HG03045 (cell line): ENCODE measurements around the gene TPST2.
"Not testable (repeated sequence)": the region's sequence is repeated elsewhere in the genome, so short reads cannot be mapped to it uniquely, and the experiment has no call there.

Source experiments
- ATAC-seq: cut with Tn5 transposase; IDR thresholded peaks from one replicate; pipeline ENCODE4 v1.9.1; 2021; ENCODE audit warnings: mild to moderate bottlenecking, moderate library complexity; ENCODE audit not compliant: unreplicated experiment

TPST2 gene

DNA sequence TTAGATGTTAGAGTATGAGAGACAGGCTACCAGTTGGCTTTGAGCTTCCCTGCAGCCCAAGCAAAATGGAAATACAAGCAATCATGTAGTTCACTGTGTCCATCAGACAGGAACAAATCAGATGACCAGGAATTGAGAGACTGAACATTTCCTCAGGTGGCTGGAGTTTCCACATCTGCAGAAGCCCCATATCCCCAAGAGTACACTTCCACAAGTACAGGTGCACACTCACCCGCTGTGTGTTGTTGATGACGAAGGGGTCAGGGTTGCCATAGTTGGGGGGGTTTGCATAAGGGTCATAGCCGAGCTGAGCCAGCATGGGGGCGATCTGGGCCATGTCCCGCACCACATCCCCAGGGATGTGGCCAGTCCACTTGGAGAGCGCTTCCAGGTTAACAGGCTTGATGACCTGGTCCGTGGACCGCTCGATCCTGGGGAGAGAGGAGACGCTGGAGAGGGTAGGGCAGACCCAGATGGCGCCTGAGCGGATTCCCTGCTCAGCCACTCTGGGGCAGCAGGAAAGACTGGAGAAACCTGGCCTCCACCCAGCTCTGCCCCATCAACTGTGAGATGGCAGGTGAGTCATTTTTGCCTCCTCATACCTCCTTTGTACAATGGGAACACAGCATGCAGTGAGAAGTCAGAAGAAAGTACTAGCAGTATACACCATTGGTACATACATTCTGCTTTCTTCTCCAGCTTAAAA lies 53.7 kb downstream of the TPST2 start:
- ATAC-seq: no peak

DNA sequence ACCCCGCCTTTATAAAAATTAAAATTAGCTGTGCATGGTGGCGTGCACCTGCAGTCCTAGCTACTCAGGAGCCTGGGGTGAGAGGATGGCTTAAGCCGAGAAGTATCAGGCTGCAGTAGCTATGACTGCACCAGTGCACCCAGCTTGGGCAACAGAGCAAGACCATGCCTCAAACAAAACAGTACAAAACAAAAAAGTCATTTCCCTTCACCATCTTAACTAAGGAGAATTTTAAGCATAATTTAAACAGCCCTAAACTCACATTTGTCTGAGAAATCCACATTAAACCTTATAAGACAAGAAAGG lies 54.4 kb downstream of the TPST2 start:
- no peak for ATAC-seq

DNA sequence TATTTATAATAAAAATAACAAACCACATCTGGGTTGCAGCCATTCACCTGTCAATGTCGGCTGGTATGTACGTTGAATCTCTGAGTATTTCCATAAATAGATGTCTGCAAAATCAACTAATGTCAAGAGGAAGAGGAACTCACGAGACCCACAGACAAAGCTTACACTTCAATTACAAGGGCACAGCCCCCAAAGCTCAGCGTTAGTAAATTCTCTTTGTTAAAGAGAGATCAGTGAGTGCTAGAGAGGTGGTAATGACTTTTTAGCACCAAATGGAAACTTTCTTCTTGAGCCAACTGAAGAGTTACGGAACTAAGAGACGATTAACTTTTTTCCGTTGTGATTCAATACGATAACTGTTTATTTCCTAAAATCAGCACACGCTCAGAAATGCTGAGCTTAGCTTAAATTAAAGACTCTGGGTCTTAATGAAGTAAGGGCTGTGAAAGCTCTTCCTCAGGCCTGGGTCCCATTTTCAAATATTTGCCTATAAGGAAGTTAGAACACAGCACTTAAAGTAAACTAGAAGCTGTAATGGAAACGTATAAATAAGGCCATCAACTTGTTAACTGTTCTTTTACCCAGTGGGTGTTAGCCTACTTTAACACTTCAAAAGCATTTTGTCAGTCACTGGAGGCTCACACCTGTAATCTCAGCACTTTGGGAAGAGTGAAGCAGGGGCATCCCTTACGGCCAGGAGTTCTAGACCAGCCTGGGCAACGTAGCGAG lies 54.9 kb downstream of the TPST2 start:
- ATAC-seq: no peak

DNA sequence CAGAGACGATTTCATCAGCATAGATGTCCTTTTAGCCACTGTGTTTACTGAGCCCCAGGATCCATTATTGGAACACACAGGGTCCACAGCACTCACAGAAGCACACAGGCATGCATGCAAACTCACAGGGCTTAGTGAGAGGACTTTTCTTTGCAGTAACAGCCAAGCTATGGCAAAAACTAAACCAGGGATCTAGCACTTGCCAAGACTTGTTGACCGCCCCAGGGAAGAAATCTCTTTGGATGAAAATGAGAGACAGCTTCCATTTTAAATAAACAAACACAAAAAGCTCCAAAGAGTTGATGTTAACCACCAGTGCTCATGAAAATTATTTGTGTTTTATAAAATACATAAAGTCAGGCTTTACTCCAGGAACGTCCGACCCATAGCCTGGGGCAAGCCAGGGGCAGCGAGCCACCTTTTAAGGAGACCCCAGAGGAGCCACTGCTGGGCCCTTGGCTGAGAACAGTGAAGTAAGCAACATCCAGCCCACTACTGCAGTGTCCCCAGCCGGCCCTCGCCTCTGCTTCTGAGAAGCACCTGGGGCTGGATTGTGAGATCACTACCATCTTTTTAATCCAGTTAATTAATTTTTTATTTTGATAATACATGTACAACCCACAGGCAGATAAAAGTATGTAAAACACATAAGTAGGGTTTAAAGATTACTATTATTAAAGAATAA lies 55.6 kb downstream of the TPST2 start:
- ATAC-seq: no peak

DNA sequence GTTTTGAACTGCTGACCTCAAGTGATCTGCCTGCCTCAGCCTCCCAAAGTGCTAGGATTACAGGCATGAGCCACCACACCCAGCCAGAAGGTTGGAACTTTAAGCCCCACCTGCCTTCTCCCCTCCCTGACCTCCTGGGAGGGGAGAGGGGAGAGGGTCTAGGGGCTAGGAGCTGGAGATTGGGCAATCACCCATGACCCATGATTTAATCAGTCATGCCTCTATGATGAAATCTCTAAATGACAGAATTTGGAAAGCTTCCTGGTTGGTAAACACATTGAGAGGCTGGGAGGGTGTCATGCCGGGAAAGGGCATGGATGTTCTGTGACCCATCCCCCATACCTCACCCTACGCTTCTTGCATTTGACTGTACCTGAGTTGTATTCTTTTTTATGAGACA lies 60.6 kb downstream of the TPST2 start:
- no peak for ATAC-seq

DNA sequence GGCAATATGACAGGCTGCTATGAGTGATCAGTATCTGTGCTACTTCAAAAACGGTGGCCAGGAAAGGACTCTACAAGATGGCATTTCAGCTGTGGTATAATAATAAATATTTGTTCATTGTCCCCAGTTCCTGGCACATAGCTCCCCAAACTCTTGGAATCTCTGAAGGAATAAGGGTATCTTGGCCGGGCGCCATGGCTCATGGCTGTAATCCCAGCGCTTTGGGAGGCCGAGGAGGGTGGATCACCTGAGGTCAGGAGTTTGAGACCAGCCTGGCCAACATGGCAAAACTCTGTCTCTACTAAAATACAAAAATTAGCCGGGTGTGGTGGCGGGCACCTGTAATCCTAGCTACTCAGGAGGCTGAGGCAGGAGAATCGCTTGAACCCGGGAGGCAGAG lies 61.4 kb downstream of the TPST2 start:
- not testable (repeated sequence) for ATAC-seq

DNA sequence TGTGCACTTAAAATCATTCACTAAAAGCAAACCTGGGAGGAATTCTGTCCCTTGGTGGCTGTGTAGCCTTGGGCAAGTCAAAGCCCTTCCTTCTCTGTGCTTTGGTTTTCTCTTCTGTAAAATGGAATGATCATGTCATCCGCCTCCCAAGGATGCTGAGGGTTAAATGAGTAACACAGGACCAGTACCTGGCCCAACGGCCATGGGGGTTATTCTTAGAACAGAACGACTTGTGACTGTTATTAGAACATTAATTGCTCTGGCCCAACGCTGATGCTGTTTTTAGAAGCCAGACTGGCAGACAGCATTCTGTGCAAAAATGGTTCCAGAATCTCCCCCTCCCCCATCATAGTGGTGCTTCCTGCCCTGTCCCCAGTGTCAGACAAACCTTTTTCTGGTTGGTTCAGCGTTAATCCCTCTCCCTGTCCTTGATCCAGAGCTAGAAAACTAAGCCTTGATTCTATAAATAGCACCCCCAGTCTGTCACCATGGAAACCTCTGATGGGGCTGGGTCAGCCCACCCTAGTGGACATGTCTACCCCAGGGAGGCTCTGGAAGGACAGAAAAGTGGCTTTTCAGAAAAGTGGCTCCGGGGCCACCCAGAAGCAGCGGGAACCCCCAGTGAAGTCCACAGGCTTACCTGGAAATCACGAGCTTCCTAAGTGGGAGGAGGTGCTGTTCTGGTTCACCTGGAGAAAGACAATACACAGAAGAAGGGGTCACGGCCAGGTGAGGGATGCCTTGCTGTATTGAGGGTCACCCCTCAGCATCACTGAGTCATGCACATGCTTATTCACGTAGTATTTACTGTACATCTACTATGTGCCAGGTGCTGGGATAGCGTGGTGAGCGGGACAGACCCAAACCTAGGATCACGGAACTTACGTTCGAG lies 62.1 kb downstream of the TPST2 start:
- no peak for ATAC-seq

DNA sequence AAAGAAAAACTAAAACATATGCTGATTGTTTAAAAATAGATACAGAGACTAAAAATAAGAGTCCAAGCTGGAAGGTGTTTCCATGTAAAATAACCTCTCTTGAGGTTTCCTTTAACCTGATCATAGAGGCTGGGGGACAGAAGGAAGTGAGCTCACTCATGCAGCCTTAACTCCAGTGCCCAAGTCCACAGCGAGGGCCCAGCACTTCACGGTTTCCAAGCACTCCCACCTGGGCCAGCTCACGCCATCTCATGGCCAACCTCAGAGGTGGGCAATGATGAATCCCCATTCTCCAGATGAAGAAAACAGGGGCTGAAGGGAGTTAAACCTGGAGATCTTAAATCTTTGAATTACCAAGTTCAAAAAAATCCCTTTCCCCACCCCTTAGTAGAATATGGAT lies 62.8 kb downstream of the TPST2 start:
- ATAC-seq: no peak

DNA sequence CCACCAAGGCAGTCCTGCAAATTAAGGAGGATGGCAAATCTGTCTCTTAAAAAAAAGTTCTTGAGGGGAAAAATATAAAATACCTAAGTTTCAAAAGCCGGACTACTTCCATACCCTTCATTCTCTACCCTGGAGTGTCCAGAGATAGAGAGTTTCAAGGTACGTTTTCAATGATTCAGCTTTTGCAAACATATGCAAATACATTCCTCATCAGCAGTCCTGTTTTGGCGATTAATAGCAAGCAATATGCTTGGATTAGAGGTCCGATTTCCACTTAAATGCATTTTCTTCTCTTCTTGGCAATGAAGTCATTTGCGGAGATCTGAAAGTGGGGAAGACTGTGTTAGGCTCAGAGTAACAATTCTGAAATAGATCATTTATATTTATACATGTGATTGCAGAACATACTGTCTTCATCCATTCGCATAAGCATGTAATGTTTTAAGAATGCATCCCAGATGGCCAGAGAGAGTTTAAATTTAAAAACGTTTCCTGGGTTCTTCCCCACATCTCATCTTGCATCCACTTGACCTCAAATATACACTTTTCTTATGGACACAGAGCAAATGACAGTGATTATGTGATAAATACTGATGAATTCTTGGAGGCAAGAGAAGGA lies 63.9 kb downstream of the TPST2 start:
- no peak for ATAC-seq

DNA sequence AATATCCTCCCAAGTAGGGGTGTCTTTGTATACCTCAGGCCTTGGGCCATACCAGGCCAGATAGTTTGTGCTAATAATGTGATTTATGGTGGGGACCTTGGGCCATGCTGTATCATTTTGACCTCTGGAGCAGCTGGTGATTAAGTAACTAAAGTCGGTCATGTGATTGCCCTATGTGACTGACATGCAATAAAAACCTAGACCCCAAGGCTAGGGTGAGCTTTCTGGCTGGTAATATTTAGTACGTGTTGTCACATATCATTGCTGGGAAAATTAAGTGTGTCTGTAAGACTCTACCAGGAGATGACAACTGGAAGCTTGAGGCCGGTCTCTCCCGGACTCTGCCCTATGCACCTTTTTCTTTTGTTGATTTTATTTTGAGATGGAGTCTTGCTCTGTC lies 65.1 kb downstream of the TPST2 start:
- no peak for ATAC-seq

DNA sequence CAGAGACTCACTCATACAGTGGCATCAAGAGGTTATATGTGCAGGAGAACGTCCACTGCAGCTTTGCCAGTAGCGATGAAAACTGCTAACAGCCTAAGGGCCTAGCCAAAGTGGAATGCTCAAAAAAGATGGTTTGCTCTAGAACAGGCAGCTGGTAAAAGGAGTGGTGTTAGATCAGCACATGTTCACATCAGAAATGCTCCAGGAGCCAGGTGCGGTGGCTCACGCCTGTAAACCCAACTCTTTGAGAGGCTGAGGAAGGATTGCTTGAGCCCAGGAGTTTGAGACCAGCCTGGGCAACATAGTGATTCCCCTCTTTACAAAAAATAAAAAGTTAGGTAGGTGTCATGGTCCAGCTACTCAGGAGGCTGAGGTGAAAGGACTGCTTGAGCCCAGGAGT lies 67.3 kb downstream of the TPST2 start:
- no peak for ATAC-seq

DNA sequence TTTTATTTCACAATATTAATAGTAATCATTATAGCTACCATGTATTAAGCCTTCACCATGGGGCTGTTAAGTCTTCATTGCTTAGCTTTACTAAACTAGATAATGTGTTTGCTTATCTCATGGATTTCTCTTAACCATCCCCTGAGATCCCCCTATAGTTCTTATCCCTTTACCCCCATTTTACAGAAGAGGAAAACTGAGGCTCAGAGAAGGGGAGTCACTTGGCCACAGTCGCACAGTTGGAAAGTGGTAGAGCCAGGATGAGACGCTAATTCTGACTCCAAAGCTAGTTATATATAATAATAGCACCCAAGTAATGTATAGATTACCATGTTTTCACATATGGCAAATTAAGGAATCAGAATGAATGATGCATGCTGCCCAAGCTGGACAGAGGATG lies 67.9 kb downstream of the TPST2 start:
- ATAC-seq: no peak

DNA sequence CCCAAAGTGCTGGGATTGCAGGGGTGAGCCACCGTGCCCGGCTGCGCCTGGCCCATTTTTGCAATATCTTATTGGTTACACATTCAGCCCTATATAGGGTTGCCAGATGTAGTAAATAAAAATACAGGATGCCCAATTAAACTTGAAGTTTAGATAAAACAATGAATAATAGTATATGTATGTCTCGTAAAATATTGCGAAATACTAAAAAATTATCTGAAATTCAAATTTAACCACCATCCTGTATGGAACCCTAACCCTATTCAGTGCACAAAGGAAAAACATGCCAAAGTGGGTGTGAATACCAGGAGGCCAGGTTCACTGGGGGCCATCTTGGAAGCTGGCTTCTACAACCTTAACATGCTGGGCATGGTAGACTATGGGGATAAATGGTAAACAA lies 72.5 kb downstream of the TPST2 start:
- ATAC-seq: no peak

DNA sequence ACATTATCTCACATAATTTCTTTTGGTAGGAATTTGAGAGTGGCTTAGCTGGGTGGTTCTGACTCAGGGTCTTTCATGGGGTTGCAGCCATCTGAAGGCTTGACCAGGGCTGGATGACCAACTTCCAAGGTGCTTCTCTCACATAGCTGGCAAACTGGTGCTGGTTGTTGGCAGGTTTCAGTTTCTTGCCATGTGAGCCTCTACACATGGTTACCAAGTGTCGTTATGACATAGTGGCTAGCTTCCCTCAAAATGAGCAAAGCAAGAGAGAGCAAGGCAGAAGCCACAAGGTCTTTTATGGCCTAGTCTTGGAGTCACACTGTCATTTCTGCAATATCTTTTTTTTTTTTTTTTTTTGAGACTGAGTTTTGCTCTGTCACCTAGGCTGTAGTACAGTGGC lies 73.4 kb downstream of the TPST2 start:
- no peak for ATAC-seq

DNA sequence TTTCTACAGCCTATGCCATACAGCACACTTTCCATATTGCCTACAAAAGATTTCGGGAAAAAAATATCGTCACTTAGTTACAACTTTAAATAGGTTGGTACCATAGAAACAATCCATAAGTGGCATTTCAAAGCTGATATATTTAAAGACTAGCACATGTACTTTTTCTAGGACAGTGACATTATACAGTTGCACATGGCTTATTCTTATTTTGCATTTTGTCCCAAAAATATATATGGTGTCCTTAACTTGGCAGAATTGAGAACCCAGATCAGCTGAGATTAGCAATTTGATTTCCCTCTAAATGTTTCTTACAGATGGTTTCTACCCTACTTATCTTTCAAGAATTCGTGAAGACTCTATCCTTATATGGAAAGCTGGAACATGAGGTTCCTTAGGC lies 74.0 kb downstream of the TPST2 start:
- ATAC-seq: no peak

DNA sequence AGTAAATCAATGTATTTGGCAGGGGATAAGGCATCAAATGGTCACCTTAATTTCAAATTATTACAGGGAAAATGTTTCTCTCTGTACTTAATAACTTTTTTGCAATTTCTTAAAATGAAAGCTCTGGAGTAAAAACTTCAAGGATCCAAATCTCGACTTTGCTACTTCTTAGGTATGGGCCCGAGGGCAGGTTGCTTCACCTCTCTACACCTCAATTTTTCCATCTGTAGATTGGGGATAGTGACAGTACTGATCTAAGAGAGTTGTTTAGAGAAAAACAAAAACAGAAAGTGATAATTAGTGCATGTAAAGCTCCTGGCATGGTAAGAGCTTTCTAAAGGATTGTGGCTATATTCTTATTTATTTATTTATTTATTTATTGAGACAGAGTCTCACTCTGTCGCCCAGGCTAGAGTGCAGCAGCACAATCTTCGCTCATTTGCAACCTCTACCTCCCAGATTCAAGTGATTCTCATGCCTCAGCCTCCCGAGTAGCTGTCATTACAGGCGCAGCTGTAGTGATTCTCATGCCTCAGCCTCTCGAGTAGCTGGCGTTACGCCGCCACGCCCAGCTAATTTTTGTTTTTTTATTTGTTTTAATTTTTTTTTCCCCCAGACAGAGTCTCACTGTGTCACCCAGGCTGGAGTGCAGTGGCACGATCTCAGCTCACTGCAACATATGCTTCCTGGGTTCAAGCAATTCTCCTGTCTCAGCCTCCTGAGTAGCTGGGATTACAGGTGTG lies 75.3 kb downstream of the TPST2 start:
- ATAC-seq: no peak

DNA sequence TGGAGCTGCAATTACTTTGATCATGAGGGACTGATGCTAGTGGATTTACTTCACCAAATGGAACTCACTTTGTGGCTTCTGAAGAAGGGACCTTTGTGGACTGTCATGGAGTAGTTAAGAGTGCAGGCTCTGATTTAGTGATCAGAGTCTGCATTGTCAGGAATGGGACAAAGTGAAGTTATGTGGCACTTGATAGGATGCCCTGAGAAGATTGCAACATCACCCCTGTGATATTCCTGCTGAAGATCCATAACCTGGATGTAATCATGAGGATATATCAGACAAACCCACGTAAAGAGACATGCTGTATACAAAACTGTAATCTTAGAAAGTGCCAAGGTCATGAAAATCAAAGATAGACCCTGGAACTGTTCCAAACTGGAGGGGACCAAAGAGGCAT lies 76.1 kb downstream of the TPST2 start:
- ATAC-seq: no peak

DNA sequence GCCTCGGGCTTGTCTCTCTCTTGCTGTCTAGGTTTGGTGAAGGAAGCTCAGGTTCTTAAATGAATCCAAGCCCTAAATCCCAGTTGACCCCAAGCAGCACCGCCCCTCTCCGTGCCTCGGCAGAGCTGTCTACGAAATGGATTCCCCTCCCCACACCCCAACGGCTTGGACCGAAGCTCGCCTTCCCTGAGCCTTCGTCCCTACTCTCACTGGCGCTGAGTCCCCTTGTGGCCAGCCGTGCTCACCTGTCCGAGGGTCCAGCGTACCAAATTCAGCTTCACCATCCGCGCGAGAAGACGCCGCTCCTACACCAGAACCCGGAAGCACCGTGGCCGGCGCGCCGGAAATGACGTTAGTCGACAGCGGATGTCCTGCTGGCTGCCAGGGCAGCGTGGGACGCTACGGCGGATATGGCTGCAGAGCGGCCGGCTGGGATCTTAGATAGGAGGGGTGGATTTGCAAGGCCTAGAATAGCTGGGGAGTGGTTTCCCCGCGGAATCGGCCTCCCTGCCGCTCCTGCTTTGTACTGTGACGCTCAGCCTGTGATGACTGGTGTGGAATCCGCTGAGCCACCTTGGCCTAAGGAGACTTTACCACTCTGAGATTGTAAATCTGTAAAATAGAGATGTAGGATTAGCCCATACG lies 77.7 kb downstream of the TPST2 start, which contains the start of gene TFIP11:
TSS of gene TFIP11 (minus strand) at position 325 of the 645 bp plus-strand sequence. CDS start 2,201 bp downstream, outside the sequence.
- ATAC-seq: peak; percentile 89

DNA sequence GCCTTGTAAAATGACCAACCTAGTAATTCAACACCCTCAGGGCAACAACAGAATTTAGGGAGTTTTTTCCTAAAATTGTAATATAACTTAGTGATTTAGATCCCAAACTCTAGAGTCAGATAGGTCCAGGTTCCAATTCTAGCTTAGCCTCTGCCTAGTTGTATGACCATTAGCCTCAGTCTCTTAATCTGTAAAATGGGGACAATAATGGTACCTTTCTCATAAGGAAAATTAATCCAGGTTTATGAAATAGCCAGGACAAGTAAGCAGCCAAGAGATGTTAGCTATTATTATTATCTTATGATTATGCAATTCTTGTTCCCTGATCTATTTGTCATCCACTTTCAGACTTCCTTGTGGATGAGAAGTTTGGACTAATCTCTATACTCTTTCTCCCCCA lies 81.8 kb downstream of the TPST2 start:
- no peak for ATAC-seq

DNA sequence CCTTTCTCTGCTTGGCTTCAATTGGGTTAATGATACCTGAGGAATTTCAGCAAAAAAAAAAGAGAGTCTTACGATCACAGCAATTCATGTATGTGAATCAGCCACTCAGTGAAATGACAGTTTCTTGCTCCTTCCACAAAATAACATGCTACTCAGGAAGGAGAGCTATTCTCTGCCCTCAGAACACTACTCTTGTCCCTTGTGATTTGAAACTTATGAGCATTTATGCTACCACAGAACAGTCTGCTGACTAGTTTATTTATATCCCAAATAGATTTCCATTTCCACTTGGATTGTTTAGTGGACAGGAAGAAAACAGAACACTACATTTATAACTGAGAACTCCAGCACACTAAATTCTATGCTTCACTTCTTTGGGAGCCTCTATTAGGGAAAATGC lies 86.2 kb downstream of the TPST2 start:
- no peak for ATAC-seq
